Esophagus muscularis mucosa (tissue), 4 donors: ENCODE data around the gene RIC1. TPM values are rescaled to one million over a fixed set of nuclear protein-coding genes. Genes with fewer than 3 reads are reported as not detected.

Experiments used
- DNase-seq: peaks from one replicate; pipeline ENCODE4 v3.0.0-alpha.2; 2017; ENCODE audit errors: extremely low spot score
- H3K27ac ChIP-seq, 4 donors: fragments of 200-600 bp; sonication (generic); replicated peaks in 1 of 4; 1 replicate in 3 of 4; 2 replicates in 1 of 4; pipeline ENCODE4 v1.5.1; 2016 to 2019; ENCODE audit warnings: mild to moderate bottlenecking in 1 of 4
- H3K27me3 ChIP-seq, 4 donors: fragments of 200-600 bp; sonication (generic); one replicate each; pipeline versions ENCODE4 v1.5.1 to v1.6.0; 2016 to 2019
- H3K36me3 ChIP-seq, 4 donors: fragments of 200-600 bp; sonication (generic); one replicate each; pipeline ENCODE4 v1.5.1; 2016 to 2019
- H3K4me1 ChIP-seq, 4 donors: fragments of 200-600 bp; sonication (generic); one replicate each; pipeline ENCODE4 v1.5.1; 2016 to 2019
- H3K4me3 ChIP-seq, 4 donors: fragments of 200-600 bp; sonication (generic); 1 replicate in 2 of 4; 2 replicates in 2 of 4; pipeline ENCODE4 v1.5.1; 2016 to 2019; ENCODE audit warnings: mild to moderate bottlenecking in 4 of 4, moderate library complexity in 1 of 4
- H3K9me3 ChIP-seq, 4 donors: fragments of 200-600 bp; sonication (generic); 1 replicate in 3 of 4; 2 replicates in 1 of 4; pipeline ENCODE4 v1.5.1; 2016 to 2019
- CTCF ChIP-seq, 3 experiments: fragments of 200-600 bp in 2 of 3; fragments of 450-650 bp in 1 of 3; sonication (generic) in 2 of 3; IDR thresholded peaks; one replicate each; pipeline ENCODE4 v1.5.1; 2017 to 2019; ENCODE audit warnings: antibody characterized with exemption in 3 of 3, mild to moderate bottlenecking in 2 of 3, moderate library complexity in 1 of 3
- EP300 ChIP-seq: sonication (generic); formaldehyde crosslinking; IDR thresholded peaks from one replicate; pipeline ENCODE4 v1.6.1; 2017; ENCODE audit warnings: antibody characterized with exemption
- POLR2A ChIP-seq: fragments of 450-650 bp; IDR thresholded peaks from one replicate; pipeline ENCODE4 v1.6.1; 2017; ENCODE audit warnings: antibody characterized with exemption, moderate library complexity, mild to moderate bottlenecking, low read depth
- POLR2AphosphoS5 ChIP-seq, 2 donors: sonication (generic); formaldehyde crosslinking; IDR thresholded peaks; one replicate each; pipeline ENCODE4 v1.6.1; 2017; ENCODE audit warnings: antibody characterized with exemption in 2 of 2
- WGBS: methylation state at CpG from one replicate; pipeline ENCODE4 v1.1.5; 2018; 5-methylcytosine and 5-hydroxymethylcytosine counted together
- intact Hi-C: fragments of 100-400 bp; cut with DNase I; formaldehyde crosslinking; loops from one replicate; pipeline ENCODE4 v1.15.1; 2023
- total RNA-seq, 4 donors: library from RNA; depleted of rRNA; stranded (reverse); fragments of >200 nt; gene quantifications; one replicate each; pipeline versions ENCODE4 v1.1.0 to v1.2.1, GENCODE V29; 2016

RIC1 gene
- total RNA-seq, 4 donors from 2014 or later: 51.6 to 64.9 (median 57.4) TPM

- Histone ChIP-seq H3K27ac (no peak overlapping the region), H3K36me3 (no peaks in the 10 kb centered on the region), H3K4me3 (no peak overlapping the region), H3K27me3 (no peaks in the 10 kb centered on the region), H3K9me3 (no peaks in the 10 kb centered on the region), H3K4me1 (peaks cover 7 to 17% (median 8%) of the 10 kb centered on the region in 4 donors)
- peak; percentile 24 for DNase-seq
- TF ChIP-seq EP300: no peak
- no peak for TF ChIP-seq CTCF (IDR thresholded peaks at IDR 0.05)
- no peak for TF ChIP-seq POLR2A
- TF ChIP-seq POLR2AphosphoS5 (IDR thresholded peaks at IDR 0.05): no peak
- intact Hi-C loops: loop anchor here (5.0 kb wide), 2 partner anchors 134 to 824 kb away; partner anchors contain the start of gene CD274
These were observed 42.5 kb upstream of the RIC1 start for GRCh38 chr9:5586391-5586802.

- Histone ChIP-seq H3K27me3 (no peaks in the 10 kb centered on the region), H3K4me1 (peaks cover 7 to 17% (median 8%) of the 10 kb centered on the region in 4 donors), H3K9me3 (no peaks in the 10 kb centered on the region), H3K36me3 (no peaks in the 10 kb centered on the region), H3K4me3 (no peak overlapping the region), H3K27ac (no peak overlapping the region)
- 73% methylated on average over 1 of the region's 1 CpG for whole genome bisulfite sequencing
- intact Hi-C loops: loop anchor here (5.0 kb wide), 2 partner anchors 135 to 825 kb away; partner anchors contain the start of gene CD274
- no peak for DNase-seq
- TF ChIP-seq POLR2AphosphoS5 (IDR thresholded peaks at IDR 0.05): no peak
- TF ChIP-seq POLR2A: no peak
- TF ChIP-seq CTCF (IDR thresholded peaks at IDR 0.05): no peak
- no peak for TF ChIP-seq EP300
These were observed 41.9 kb upstream of the RIC1 start for GRCh38 chr9:5587024-5587423.

- H3K4me3 ChIP-seq: no peak overlapping the region
- TF ChIP-seq CTCF (IDR thresholded peaks at IDR 0.05): no peak
- no peak for TF ChIP-seq POLR2A
- TF ChIP-seq EP300: no peak
- no peak for TF ChIP-seq POLR2AphosphoS5 (IDR thresholded peaks at IDR 0.05)
- no peak for DNase-seq
- H3K27me3 ChIP-seq: no peaks in the 10 kb centered on the region
- no peaks in the 10 kb centered on the region for H3K9me3 ChIP-seq
- H3K4me1 ChIP-seq: peaks cover 0 to 12% (median 0%) of the 10 kb centered on the region in 4 donors
- no peak overlapping the region for H3K27ac ChIP-seq
- intact Hi-C loops: no loop called here
- WGBS: 95% methylated on average over 3 of the region's 3 CpGs
- no peaks in the 10 kb centered on the region for H3K36me3 ChIP-seq
These were observed 36.7 kb upstream of the RIC1 start for GRCh38 chr9:5592231-5592630.

GRCh38 chr9:5592904-5593303 lies 36.0 kb upstream of the RIC1 start:
- DNase-seq: no peak
- Histone ChIP-seq H3K4me3 (no peak overlapping the region), H3K4me1 (peaks cover 0 to 12% (median 0%) of the 10 kb centered on the region in 4 donors), H3K27me3 (no peaks in the 10 kb centered on the region), H3K36me3 (no peaks in the 10 kb centered on the region), H3K9me3 (no peaks in the 10 kb centered on the region), H3K27ac (no peak overlapping the region)
- WGBS: 95% methylated on average over 5 of the region's 5 CpGs
- no peak for TF ChIP-seq CTCF (IDR thresholded peaks at IDR 0.05)
- TF ChIP-seq EP300: no peak
- TF ChIP-seq POLR2A: no peak
- TF ChIP-seq POLR2AphosphoS5 (IDR thresholded peaks at IDR 0.05): no peak
- intact Hi-C loops: no loop called here

- TF ChIP-seq EP300 (no peak), POLR2A (no peak), POLR2AphosphoS5 (IDR thresholded peaks at IDR 0.05) (no peak), CTCF (IDR thresholded peaks at IDR 0.05) (no peak)
- Histone ChIP-seq H3K36me3 (no peaks in the 10 kb centered on the region), H3K4me3 (no peak overlapping the region), H3K27ac (no peak overlapping the region), H3K9me3 (no peaks in the 10 kb centered on the region), H3K4me1 (peaks cover 0 to 12% (median 0%) of the 10 kb centered on the region in 4 donors), H3K27me3 (no peaks in the 10 kb centered on the region)
- intact Hi-C loops: no loop called here
- WGBS: 75% methylated on average over 2 of the region's 2 CpGs
- DNase-seq: no peak
These were observed 35.0 kb upstream of the RIC1 start for GRCh38 chr9:5593904-5594303.
